ENCODE results near the gene CASTOR2. TPM values are rescaled to one million over a fixed set of nuclear protein-coding genes. Genes with fewer than 3 reads are reported as not detected.

The CASTOR2 gene
- total and polyA plus RNA-seq, 12 donors, result 0.47 to 48.4 (median 17.3) TPM

DNA sequence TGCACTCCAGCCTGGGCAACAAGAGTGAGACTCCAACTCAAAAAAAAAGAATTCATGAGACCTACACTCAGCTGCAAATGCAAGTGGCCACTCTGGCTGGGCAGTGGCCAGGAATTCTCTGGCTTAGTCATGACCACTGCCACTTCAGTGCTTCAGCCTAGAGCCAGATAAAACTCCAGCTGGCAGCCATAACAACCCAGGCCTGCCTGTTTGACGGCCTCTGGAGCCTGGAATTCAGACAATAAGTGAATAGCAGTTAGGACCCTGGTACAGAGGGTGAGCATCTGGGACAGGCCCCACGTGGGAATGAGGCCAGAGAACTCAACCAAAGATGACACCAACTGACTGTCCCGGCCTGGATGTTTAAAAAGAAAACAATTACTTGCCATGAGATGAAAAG lies 90.2 kb downstream of the CASTOR2 start:
- peak; percentile 70 to 94 (median 90) for DNase-seq
- H3K4me3 ChIP-seq, result no peak overlapping the region
- intact Hi-C loops (cut with DNase I), result no loop called here
- peak overlapping the region in 4 of 5 donors; percentile 42 to 77 (median 70) for H3K27ac ChIP-seq
- WGBS, 4 donors, result 28 to 48% (median 34%) methylated on average over 3 of the region's 3 CpGs
- peaks cover 28 to 32% of the 10 kb centered on the region in 2 donors for H3K4me1 ChIP-seq (replicated peaks in 1 of 2)
- no peaks in the 10 kb centered on the region for H3K27me3 ChIP-seq
- peaks cover 0 to 69% of the 10 kb centered on the region in 2 donors for H3K36me3 ChIP-seq (replicated peaks in 1 of 2)
- H3K9me3 ChIP-seq (replicated peaks in 1 of 3), result no peaks in the 10 kb centered on the region
- no peak for TF ChIP-seq POLR2A (IDR thresholded peaks at IDR 0.05)
- TF ChIP-seq, protein P1, sequence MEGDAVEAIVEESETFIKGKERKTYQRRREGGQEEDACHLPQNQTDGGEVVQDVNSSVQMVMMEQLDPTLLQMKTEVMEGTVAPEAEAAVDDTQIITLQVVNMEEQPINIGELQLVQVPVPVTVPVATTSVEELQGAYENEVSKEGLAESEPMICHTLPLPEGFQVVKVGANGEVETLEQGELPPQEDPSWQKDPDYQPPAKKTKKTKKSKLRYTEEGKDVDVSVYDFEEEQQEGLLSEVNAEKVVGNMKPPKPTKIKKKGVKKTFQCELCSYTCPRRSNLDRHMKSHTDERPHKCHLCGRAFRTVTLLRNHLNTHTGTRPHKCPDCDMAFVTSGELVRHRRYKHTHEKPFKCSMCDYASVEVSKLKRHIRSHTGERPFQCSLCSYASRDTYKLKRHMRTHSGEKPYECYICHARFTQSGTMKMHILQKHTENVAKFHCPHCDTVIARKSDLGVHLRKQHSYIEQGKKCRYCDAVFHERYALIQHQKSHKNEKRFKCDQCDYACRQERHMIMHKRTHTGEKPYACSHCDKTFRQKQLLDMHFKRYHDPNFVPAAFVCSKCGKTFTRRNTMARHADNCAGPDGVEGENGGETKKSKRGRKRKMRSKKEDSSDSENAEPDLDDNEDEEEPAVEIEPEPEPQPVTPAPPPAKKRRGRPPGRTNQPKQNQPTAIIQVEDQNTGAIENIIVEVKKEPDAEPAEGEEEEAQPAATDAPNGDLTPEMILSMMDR (IDR thresholded peaks at IDR 0.05), result no peak

DNA sequence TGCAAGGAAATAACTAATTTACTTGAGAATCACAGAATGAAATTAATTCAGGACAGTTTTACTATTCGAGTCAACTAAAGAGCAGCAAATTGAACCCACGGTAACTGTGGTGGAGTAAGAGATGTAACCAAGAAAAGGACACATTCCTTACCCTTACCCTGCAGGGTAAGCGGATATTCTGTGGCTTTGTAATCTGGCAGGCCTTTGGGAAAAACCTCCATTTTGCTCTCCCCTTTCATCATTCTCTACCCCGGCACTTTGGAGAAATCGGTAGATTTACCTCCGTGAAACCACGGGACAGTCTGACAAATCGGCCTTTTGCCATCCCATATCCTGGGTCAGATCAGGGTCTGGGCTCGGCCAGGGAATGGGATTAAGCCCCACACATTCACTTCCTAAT lies 90.7 kb downstream of the CASTOR2 start:
- no peak for TF ChIP-seq POLR2A (IDR thresholded peaks at IDR 0.05)
- TF ChIP-seq, protein P1 (IDR thresholded peaks at IDR 0.05), result no peak
- Histone ChIP-seq H3K27me3 (no peaks in the 10 kb centered on the region), H3K4me3 (no peak overlapping the region), H3K36me3 (replicated peaks in 1 of 2) (peaks cover 0 to 73% of the 10 kb centered on the region in 2 donors), H3K27ac (peak overlapping the region; percentile 47 to 77 (median 72)), H3K9me3 (replicated peaks in 1 of 3) (no peaks in the 10 kb centered on the region), H3K4me1 (replicated peaks in 1 of 2) (peaks cover 28 to 32% of the 10 kb centered on the region in 2 donors)
- WGBS, 4 donors, result 90 to 94% (median 92%) methylated on average over 9 of the region's 9 CpGs
- intact Hi-C loops (cut with DNase I), result no loop called here
- DNase-seq, result no peak

DNA sequence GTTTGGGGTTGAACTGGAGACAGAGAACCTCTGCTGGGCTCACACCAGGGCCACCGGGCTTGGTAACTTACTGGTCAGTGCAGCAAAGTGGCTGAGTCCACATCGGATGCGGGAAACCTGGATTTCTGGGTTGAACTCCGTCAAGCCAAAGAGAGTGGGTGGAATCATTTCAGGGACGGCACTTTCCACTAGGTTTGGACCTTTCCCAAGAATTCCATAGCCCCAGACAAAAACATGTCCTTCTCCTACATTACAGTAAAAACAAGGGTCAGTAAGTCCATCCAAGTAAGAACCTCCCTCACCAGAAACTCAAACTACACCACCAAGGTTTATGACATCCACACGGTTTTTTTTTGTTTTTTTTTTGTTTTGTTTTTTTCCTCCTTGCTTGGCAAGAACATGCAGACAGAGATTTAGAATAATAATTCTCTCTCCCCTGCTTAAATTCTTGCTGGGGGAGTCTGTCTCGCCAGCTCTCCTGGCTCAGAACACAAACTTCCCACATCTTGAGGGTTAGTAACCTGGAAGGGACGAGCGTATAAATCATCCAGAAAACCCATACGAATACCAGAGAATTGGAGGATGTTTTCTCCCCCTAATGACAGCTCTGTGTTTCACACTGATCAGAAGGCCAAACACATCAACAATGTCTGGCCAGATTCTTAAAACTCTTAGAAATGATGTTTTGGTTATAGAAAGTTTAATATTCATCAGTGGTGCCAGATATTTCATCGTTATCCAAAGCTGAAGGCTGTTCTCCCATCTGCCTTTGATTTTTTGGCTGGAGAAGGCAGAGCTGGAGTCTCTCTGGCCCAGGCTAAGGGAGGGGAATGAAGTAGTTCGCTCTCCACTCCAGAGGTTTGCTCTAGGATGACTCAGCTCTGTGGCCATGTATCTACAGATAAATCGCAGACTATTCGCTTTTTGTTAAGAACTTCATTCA lies 91.6 kb downstream of the CASTOR2 start:
- Histone ChIP-seq H3K36me3 (replicated peaks in 1 of 2) (peaks cover 0 to 82% of the 10 kb centered on the region in 2 donors), H3K4me3 (no peak overlapping the region), H3K27ac (peak overlapping the region; percentile 47 to 77 (median 72)), H3K9me3 (replicated peaks in 1 of 3) (no peaks in the 10 kb centered on the region), H3K4me1 (replicated peaks in 1 of 2) (peaks cover 28 to 32% of the 10 kb centered on the region in 2 donors), H3K27me3 (no peaks in the 10 kb centered on the region)
- intact Hi-C loops (cut with DNase I), result no loop called here
- 40 to 47% (median 46%) methylated on average over 14 of the region's 14 CpGs for WGBS, 4 donors
- peak in 6 of 7 donors; percentile 60 to 76 (median 72) for DNase-seq
- TF ChIP-seq, protein P1 (IDR thresholded peaks at IDR 0.05), result no peak
- TF ChIP-seq POLR2A (IDR thresholded peaks at IDR 0.05), result peak in 1 of 2 donors; percentile 61

DNA sequence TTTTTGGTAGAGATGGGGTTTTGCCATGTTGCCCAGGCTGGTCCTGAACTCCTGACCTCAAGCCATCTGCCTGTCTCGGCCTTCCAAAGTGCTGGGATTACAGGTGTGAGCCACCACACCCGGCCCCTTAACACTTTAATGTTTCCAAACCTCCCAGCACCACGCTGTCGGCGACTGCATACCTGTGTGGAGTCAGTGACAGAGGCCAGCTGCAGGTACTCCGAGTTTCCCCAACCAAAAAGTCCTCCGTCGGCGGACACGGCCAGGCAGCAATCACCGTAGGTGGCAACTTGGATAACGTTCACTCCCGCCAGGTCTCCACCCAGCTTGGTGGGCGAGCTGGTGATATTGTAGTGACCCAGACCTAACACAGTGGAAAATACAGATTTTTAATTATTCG lies 93.9 kb downstream of the CASTOR2 start:
- no peak for DNase-seq
- WGBS, 4 donors, result 96 to 97% (median 96%) methylated on average over 12 to 15 of the region's 15 CpGs
- no peak overlapping the region for H3K4me3 ChIP-seq
- peaks cover 28 to 32% of the 10 kb centered on the region in 2 donors for H3K4me1 ChIP-seq (replicated peaks in 1 of 2)
- intact Hi-C loops (cut with DNase I), result no loop called here
- peaks cover 0 to 85% of the 10 kb centered on the region in 2 donors for H3K36me3 ChIP-seq (replicated peaks in 1 of 2)
- H3K9me3 ChIP-seq (replicated peaks in 1 of 3), result no peaks in the 10 kb centered on the region
- H3K27ac ChIP-seq, result no peak overlapping the region
- H3K27me3 ChIP-seq, result no peaks in the 10 kb centered on the region
- no peak for TF ChIP-seq POLR2A (IDR thresholded peaks at IDR 0.05)
- TF ChIP-seq, protein P1 (IDR thresholded peaks at IDR 0.05), result no peak

Data from adrenal gland (tissue), 12 donors.